ENCODE data around the gene CHGA. TPM values are rescaled to one million over a fixed set of nuclear protein-coding genes. Genes with fewer than 3 reads are reported as not detected.

The CHGA gene
- total and polyA plus RNA-seq, 2 donors from 2014 or later, result 0.38 to 6.6 TPM

DNA sequence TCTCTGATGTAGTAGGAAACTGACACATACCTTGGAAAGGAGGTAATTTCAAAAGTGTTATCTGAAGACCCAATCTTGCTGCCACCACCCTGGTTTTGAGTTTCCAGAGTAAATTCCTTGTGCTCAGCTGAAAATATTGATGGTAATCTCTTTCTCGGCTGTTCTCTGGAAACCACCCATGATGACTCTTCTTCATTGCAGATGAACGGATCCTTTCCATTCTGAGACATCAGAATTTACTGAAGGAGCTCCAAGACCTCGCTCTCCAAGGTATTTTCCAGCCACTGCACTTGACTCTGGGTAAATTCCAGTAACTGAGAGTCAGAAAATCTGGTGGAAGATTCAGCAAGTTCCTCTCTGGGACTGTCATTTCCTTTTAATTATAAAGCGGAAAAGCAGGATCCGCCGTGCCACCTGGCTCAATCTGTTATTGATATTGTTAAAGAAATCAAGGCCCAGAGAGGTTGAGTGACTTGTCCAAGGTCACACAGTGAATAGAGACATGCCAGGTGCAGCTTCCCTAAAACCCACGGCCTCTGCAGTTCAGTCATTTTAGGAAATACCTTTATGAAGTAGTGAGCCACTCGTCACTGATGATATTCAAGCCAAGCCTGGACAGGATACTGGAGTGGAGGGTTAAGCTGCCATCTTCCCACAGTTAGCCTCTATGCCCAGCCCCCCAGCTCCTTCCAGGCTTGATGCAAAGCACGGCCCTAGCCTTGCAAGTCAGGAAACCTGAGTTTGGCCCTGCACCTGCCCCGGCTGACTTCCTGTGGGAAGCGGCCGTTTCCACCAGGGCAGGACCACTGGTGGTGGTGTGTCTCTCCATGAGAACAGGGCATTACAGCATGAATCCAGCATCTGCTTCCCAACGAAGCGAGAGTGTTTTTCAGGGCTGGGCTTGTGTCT is 4.7 kb downstream of the CHGA start:
- no peak overlapping the region for H3K27ac ChIP-seq (ENCODE audit: low read depth in 2 of 2, low read length in 2 of 2)
- H3K4me3 ChIP-seq (ENCODE audit: low read length in 3 of 3), result no peak overlapping the region
- no peak overlapping the region for H3K9ac ChIP-seq (ENCODE audit: low read length in 3 of 3)
- no peaks in the 10 kb centered on the region for H3K36me3 ChIP-seq (ENCODE audit: control insufficient read depth in 2 of 3, insufficient read depth in 3 of 3, low read length in 3 of 3)
- intact Hi-C loops (cut with DNase I), result no loop called here
- FAIRE-seq, result no peak
- DNase-seq, result no peak
- no peaks in the 10 kb centered on the region for H3K27me3 ChIP-seq (ENCODE audit: control insufficient read depth, insufficient read depth, low read length)
- H3K4me1 ChIP-seq (ENCODE audit: control insufficient read depth in 2 of 3, insufficient read depth in 2 of 3, low read depth in 1 of 3, low read length in 3 of 3), result no peaks in the 10 kb centered on the region
- no peak for TF ChIP-seq CTCF (IDR thresholded peaks at IDR 0.05; ENCODE audit: borderline replicate concordance, extremely low read depth, insufficient read depth)
- H3K9me3 ChIP-seq (ENCODE audit: control insufficient read depth in 2 of 3, insufficient read depth in 1 of 3, low read length in 3 of 3), result no peaks in the 10 kb centered on the region

DNA sequence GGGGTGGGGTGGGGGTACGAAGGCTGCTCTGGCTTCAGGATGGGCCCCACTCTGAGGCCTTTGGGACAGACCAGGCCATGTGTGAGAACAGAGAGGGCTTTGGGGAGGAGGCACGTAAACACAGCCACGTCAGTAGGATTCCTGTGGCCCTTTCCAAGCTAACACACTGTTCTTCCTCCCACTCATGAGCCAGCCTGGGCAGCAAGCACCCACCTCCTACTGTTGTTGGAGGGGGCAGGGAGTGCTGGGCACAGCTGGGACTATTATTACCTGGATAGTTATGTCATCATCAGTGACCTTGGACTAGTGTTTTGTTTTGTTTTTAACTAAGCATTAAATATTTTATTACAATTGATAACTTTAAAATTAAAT is 5.3 kb downstream of the CHGA start:
- Histone ChIP-seq H3K36me3 (ENCODE audit: control insufficient read depth in 2 of 3, insufficient read depth in 3 of 3, low read length in 3 of 3) (no peaks in the 10 kb centered on the region), H3K27me3 (ENCODE audit: control insufficient read depth, insufficient read depth, low read length) (no peaks in the 10 kb centered on the region), H3K4me3 (ENCODE audit: low read length in 3 of 3) (no peak overlapping the region), H3K4me1 (ENCODE audit: control insufficient read depth in 2 of 3, insufficient read depth in 2 of 3, low read depth in 1 of 3, low read length in 3 of 3) (no peaks in the 10 kb centered on the region), H3K9ac (ENCODE audit: low read length in 3 of 3) (no peak overlapping the region), H3K9me3 (ENCODE audit: control insufficient read depth in 2 of 3, insufficient read depth in 1 of 3, low read length in 3 of 3) (no peaks in the 10 kb centered on the region), H3K27ac (ENCODE audit: low read depth in 2 of 2, low read length in 2 of 2) (no peak overlapping the region)
- no peak for FAIRE-seq
- no peak for DNase-seq
- intact Hi-C loops (cut with DNase I), result no loop called here
- TF ChIP-seq CTCF (IDR thresholded peaks at IDR 0.05; ENCODE audit: borderline replicate concordance, extremely low read depth, insufficient read depth), result no peak

DNA sequence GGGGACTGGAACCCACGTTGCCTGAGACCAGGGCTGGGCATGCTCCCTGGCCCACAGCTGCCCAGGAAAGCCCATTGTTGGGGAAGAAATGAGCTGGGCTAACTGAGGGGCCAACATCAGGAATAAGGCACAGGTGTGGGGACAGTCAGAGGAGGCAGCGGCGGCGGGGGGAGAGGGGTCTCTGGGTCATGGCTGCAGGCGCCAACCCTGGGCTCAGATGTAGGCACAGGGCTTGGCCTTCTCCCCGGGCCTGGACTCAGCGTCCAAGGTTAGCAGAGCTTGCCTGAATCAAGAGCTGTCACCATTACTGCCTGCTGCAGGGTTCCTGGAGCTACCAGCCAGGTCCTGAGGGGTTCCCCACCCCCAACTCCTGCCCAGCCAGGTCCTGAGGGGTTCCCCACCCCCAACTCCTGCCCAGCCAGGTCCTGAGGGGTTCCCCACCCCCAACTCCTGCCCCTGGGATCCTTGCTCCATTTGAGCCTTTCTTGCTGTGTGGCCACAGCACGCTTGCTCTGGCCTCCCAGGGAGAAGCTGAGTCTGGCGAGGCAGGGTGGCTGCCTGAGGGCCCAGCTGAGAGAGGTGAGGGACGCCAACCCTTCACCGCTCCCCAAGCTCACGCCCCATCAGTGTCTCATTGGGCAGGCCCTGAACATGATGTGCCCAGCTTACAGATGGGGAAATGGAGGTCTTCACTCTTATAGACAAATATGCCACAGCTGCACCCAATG is 6.2 kb downstream of the CHGA start:
- Histone ChIP-seq H3K36me3 (ENCODE audit: control insufficient read depth in 2 of 3, insufficient read depth in 3 of 3, low read length in 3 of 3) (no peaks in the 10 kb centered on the region), H3K27ac (ENCODE audit: low read depth in 2 of 2, low read length in 2 of 2) (no peak overlapping the region), H3K27me3 (ENCODE audit: control insufficient read depth, insufficient read depth, low read length) (no peaks in the 10 kb centered on the region), H3K4me1 (ENCODE audit: control insufficient read depth in 2 of 3, insufficient read depth in 2 of 3, low read depth in 1 of 3, low read length in 3 of 3) (no peaks in the 10 kb centered on the region), H3K4me3 (ENCODE audit: low read length in 3 of 3) (no peak overlapping the region), H3K9me3 (ENCODE audit: control insufficient read depth in 2 of 3, insufficient read depth in 1 of 3, low read length in 3 of 3) (no peaks in the 10 kb centered on the region), H3K9ac (ENCODE audit: low read length in 3 of 3) (no peak overlapping the region)
- intact Hi-C loops (cut with DNase I), result no loop called here
- DNase-seq (no peak), FAIRE-seq (no peak)
- TF ChIP-seq CTCF (IDR thresholded peaks at IDR 0.05; ENCODE audit: borderline replicate concordance, extremely low read depth, insufficient read depth), result no peak
